ENCODE measurements around the gene TMEM125.

The TMEM125 gene

DNA sequence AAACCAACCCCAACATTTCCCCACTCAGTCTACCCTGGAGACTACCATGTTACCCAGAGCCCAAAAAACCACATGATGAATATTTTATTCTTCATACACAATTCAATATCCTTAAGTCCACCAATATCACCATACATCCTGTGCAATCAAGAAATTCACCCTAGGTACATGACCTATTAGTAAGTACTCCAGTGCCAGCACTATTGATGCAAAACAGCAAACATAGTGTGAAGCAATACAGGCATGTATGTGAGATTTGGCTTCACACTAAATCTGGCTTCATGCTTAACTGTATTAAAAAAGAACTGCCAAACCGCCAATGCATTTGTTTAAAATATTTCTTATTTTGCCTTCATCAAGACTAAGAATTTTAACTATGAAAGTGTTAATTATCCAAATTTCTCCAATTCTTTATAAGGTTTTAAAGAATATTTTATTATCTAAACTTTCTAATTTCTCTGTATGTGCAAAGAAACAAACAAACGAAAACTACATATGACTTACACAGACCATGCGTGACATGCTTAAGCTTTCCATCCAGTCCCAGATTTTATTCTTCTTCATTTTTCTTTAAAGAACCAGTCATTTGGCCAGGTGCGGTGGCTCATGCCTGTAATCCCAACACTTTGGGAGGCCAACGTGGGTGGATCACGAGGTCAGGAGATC lies 22.4 kb upstream of the TMEM125 start:
- DNase-seq: no peak

- no peak for DNase-seq
Observed at GRCh38 chr1:43250351-43250761, 19.4 kb upstream of the TMEM125 start.

DNA sequence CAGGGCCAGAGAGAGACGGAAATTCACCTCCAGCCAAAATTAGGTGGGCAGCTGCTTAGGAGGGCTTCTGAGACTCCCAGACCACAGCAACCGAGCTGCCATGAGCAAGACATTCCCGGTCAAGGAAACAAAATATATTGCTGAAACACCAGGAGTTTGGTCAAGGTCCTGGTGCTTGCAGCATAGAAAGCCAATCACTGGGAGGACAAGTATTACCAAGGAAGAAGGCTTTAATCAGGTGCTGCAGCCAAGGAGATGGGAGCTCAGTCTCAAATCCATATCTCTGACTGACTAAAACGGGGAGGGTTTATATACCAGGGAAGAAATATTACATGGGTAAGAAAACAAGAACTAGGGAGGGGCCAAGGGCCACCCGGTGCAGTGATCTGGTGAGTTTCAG lies 18.8 kb upstream of the TMEM125 start:
- DNase-seq: no peak

DNA sequence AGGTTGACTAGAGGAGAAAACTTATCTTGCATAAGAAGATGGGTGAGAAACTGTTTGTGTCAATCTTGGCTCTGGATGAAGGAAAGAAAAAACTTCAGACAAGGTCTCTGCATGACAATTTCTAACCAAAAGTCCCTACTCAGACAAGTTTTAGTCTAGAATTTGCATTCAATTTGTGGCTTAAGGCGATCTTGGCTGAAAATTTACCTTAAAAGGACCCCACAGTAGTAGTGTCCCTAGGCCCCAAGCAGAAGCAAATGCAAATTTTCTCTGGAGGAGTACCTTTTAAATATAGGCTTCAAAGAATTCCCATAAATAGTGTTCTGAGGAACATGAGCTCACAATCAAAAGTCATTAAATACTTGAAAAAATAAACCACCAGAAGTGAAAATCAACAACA lies 17.6 kb upstream of the TMEM125 start:
- DNase-seq: no peak

- DNase-seq: no peak
Observed at GRCh38 chr1:43253173-43253572, 16.6 kb upstream of the TMEM125 start.

DNA sequence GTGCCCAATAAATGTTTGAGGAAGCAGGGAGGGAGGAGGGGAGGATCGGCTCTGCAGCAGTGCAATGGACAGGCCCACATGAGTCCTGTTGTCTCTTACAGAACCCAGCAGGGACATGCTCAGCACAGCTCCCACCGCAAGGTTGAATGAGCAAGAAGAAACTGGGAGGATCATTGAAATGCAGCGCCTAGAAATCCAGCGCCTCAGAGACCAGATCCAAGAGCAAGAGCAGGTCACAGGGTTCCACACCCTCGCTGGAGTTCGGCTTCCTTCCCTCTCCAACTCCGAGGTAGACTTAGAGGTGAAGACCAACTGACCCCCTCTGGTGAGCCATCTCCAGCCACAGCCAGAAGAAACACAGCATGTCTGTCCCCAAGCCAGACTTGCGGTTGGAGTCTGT lies 15.9 kb upstream of the TMEM125 start:
- DNase-seq: no peak

GRCh38 chr1:43255438-43256210 lies 14.2 kb upstream of the TMEM125 start:
- no peak for DNase-seq

- no peak for DNase-seq
Observed at GRCh38 chr1:43256675-43257570, 12.9 kb upstream of the TMEM125 start.

DNA sequence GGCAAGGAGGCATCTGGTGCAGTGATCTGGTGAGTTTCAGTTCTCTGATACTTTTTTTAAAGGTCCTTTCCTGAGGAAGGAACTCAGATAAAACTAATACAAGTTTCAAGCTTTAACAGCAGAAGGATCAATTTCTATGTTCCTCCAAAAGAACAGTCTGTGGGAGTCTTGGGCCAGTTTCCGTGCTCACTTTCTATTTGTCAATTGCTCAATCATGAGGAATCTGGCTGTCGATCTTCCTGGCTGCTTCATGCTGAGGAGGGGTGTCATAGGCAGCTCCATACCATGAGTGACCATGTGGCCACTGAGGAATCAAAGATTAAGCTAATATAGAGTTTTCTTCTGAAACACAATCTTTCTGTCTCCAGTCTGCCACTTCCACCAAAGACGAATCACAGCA lies 11.4 kb upstream of the TMEM125 start:
- no peak for DNase-seq

DNA sequence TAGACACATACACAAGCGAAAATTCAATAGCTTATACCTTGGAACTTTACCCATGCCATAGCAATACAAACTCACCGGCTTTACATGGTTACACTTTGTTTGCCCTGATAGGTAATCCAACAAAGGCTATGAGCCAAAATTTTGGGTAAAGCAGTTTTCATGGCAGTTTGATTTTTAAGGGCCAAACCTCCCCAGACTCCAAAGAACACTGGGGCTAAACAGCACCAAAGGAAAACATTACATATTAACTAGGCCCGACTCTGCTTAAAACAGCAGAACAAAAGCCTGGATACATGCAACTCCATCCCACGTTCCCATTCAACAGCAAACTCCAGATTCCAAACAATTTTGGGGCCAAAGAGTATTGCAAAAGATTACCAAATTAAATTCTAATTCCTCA lies 4.4 kb upstream of the TMEM125 start:
- DNase-seq: no peak

GRCh38 chr1:43266881-43267280 lies 2.9 kb upstream of the TMEM125 start:
- DNase-seq: no peak

DNA sequence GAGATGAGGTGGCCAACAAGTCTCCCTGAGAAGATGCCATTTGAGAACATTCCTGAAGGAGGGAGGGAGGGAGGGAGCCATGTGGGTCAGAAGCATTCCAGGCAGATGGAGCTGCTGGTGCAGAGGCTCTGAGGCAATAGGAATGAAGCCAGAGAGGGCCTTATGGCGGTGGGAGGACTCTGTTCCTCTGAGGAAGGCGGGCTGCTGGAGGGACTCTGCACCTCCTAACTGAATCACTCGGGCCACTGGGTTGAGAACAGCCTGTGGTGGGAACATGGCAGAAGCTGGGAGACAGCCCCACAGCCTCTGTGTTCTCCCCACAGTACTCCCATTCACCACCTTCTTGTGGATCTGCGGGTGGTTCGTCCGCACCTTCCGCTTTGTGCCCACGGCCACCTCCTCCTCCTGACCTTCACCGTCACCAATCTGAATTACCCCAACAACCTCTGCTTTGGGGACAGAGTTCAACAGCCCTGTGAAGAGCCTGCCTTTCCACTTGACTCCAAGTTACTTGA lies 2.4 kb upstream of the TMEM125 start:
- no peak for DNase-seq

GRCh38 chr1:43267818-43268425 lies 1.9 kb upstream of the TMEM125 start:
- no peak for DNase-seq

- DNase-seq: no peak
Observed at GRCh38 chr1:43270421-43271095, 775 bp downstream of the TMEM125 start.

- no peak for DNase-seq
Observed at GRCh38 chr1:43271186-43272118, 1.7 kb downstream of the TMEM125 start.

DNA sequence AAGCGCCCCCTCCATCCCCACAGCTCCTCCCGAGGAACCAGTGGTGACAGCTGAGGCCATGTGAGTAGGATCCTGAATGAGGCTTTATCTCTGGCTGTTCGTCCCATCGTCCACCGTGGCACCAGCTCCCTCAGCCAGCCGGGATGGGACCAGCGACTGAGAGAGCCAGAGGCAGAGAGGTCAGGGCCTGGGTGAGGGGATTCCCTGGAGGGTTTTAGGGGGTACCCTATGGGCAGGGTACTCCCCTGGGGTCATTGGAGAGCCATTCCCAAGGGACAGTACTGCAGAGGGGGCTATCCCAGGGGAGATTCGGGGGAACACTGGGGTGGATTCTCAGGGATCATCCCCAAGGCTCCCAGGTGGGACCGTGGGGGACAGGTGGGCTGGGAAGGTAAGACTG lies 2.4 kb downstream of the TMEM125 start:
- DNase-seq: no peak

GRCh38 chr1:43272576-43273571 lies 3.1 kb downstream of the TMEM125 start:
- DNase-seq: no peak

DNA sequence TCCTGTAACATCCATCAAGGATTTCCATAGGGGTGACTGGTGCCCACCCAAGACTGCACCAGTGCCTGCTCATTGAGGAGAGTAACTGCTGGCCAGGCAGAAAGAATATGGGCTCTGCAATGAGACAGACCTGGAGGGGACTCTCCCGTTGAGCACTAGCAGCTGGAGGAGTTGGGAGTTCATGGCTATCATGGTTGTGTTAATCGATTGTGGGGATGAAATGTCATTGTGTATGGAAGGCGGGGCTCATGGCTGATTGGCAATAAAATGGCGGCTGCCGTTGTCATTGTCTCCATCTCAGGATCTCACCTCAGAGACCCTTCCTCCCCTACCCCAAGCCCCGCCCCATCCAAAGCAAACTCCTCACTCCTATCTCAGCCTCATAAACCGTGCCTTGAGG lies 3.9 kb downstream of the TMEM125 start:
- no peak for DNase-seq

DNA sequence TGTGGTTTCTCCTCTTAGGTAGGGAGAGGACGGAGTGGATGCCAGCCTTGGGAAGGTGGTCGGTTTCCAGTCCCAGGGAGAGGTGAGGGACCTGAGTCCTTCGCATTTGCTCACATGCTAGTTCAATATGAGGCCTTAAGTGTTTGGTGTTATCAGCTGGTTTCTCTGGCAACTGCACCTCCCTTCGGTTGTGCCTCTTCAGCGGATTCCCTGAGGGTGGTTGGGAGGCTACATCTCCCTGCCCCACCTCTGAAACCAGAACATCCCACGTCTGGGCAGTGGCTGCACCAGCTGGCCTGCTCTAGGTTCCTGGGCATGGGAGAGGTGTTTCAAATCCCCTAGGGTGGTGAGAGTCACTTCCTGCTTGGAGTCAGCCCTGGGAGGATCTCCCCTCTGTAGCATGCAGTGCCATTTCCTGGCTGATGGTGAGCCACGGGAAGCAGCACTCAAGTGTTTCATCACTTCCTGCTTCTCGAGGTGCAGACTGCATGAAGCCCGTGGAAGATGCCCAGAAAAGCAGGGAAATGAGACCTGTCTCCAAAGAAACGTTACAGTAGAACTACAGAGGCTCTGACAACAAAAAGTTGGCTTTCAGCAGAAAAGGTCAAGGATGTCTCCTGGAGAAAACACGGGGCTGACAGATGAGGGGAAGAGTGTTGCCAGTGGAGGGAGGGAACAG lies 4.5 kb downstream of the TMEM125 start:
- peak; percentile 50 for DNase-seq

Measured in femur (tissue), 1 donor.